Measurements from ENCODE around the gene NCAPD3. TPM values are rescaled to one million over a fixed set of nuclear protein-coding genes. Genes with fewer than 3 reads are reported as not detected.

The NCAPD3 gene
- total and polyA plus RNA-seq, 2 of the 13 experiments (the other 11 are each of a cell fraction or from before 2014, with no cell fraction given), result 20.7 to 25.6 TPM

GRCh38 chr11:134253188-134253993, 29.6 kb upstream of the NCAPD3 start, which contains the start of the genes ACAD8 and THYN1 (continued):
- TF ChIP-seq, protein P1, sequence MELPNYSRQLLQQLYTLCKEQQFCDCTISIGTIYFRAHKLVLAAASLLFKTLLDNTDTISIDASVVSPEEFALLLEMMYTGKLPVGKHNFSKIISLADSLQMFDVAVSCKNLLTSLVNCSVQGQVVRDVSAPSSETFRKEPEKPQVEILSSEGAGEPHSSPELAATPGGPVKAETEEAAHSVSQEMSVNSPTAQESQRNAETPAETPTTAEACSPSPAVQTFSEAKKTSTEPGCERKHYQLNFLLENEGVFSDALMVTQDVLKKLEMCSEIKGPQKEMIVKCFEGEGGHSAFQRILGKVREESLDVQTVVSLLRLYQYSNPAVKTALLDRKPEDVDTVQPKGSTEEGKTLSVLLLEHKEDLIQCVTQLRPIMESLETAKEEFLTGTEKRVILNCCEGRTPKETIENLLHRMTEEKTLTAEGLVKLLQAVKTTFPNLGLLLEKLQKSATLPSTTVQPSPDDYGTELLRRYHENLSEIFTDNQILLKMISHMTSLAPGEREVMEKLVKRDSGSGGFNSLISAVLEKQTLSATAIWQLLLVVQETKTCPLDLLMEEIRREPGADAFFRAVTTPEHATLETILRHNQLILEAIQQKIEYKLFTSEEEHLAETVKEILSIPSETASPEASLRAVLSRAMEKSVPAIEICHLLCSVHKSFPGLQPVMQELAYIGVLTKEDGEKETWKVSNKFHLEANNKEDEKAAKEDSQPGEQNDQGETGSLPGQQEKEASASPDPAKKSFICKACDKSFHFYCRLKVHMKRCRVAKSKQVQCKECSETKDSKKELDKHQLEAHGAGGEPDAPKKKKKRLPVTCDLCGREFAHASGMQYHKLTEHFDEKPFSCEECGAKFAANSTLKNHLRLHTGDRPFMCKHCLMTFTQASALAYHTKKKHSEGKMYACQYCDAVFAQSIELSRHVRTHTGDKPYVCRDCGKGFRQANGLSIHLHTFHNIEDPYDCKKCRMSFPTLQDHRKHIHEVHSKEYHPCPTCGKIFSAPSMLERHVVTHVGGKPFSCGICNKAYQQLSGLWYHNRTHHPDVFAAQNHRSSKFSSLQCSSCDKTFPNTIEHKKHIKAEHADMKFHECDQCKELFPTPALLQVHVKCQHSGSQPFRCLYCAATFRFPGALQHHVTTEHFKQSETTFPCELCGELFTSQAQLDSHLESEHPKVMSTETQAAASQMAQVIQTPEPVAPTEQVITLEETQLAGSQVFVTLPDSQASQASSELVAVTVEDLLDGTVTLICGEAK (IDR thresholded peaks at IDR 0.05), result no peak
- TF ChIP-seq, protein P1 (CRISPR knock-in tag; IDR thresholded peaks at IDR 0.05), result peak; percentile 75
- TF ChIP-seq ZKSCAN1 (IDR thresholded peaks at IDR 0.05; ENCODE audit: low read length), result no peak
- TF ChIP-seq ZZZ3 (CRISPR knock-in tag; IDR thresholded peaks at IDR 0.05; ENCODE audit: borderline replicate concordance), result peak; percentile 70; the same call in 1 of the 2 replicates
- TF ChIP-seq ZNF564 (CRISPR knock-in tag; IDR thresholded peaks at IDR 0.05), result peak; percentile 66; the same call in 1 of the 2 replicates
- TF ChIP-seq GABPB1 (CRISPR knock-in tag; IDR thresholded peaks at IDR 0.05), result peak; percentile 92
- TF ChIP-seq ZNF180 (CRISPR knock-in tag; IDR thresholded peaks at IDR 0.05; ENCODE audit: borderline replicate concordance, low read depth), result no peak
- no peak for TF ChIP-seq ZFYVE20 (CRISPR knock-in tag; IDR thresholded peaks at IDR 0.05; ENCODE audit: borderline replicate concordance, low read depth)
- peak; percentile 42; the same call in 1 of the 2 replicates for TF ChIP-seq RXRB (CRISPR knock-in tag; IDR thresholded peaks at IDR 0.05; ENCODE audit: borderline replicate concordance)
- TF ChIP-seq ZNF3 (CRISPR knock-in tag; IDR thresholded peaks at IDR 0.05), result no peak
- peak; percentile 9; the same call in 1 of the 2 replicates for TF ChIP-seq SOX5 (CRISPR knock-in tag; IDR thresholded peaks at IDR 0.05; ENCODE audit: borderline replicate concordance)
- TF ChIP-seq ZNF780A (CRISPR knock-in tag; IDR thresholded peaks at IDR 0.05), result no peak
- no peak for TF ChIP-seq ZBTB1 (CRISPR knock-in tag; IDR thresholded peaks at IDR 0.05; ENCODE audit: borderline replicate concordance)
- no peak for TF ChIP-seq REXO4 (CRISPR knock-in tag; IDR thresholded peaks at IDR 0.05; ENCODE audit: borderline replicate concordance)
- TF ChIP-seq HOMEZ (CRISPR knock-in tag; IDR thresholded peaks at IDR 0.05; ENCODE audit: low read depth), result peak; percentile 29; the same call in 1 of the 2 replicates
- TF ChIP-seq CBX5 (CRISPR knock-in tag; IDR thresholded peaks at IDR 0.05; ENCODE audit: borderline replicate concordance), result peak; percentile 27; the same call in 1 of the 2 replicates
- TF ChIP-seq, protein P2, sequence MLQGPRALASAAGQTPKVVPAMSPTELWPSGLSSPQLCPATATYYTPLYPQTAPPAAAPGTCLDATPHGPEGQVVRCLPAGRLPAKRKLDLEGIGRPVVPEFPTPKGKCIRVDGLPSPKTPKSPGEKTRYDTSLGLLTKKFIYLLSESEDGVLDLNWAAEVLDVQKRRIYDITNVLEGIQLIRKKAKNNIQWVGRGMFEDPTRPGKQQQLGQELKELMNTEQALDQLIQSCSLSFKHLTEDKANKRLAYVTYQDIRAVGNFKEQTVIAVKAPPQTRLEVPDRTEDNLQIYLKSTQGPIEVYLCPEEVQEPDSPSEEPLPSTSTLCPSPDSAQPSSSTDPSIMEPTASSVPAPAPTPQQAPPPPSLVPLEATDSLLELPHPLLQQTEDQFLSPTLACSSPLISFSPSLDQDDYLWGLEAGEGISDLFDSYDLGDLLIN (CRISPR knock-in tag; IDR thresholded peaks at IDR 0.05; ENCODE audit: borderline replicate concordance), result no peak
